ENCODE data around the gene CIZ1.

CIZ1 gene

DNA sequence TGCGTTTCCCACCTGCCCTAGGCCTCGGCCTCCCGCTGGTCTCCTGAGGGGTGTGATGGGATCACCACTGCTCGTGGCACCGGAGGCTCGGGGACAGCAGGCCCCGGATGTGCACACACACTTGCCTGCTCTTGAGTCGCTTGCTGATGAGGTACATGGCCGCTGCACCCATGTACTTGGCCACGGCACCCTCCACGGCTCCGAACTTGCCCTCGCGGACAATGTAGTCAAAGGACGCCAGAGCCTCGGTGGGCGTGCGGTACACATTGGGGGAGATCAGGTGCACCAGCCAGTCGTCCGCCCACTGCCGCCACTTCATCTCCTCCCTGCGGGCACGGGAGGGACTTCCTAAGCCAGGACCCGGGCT, 68.6 kb downstream of the CIZ1 start:
- no peak overlapping the region for H3K9ac ChIP-seq (ENCODE audit: insufficient read length, low read depth)
- TF ChIP-seq YY1 (IDR thresholded peaks at IDR 0.05; ENCODE audit: insufficient read depth, insufficient read length): no peak
- TF ChIP-seq SUZ12 (IDR thresholded peaks at IDR 0.05; ENCODE audit: extremely low read depth, insufficient read depth, insufficient read length): no peak
- TF ChIP-seq ZNF274 (IDR thresholded peaks at IDR 0.05; ENCODE audit: low read depth, low read length): no peak
- H3K9me3 ChIP-seq (ENCODE audit: insufficient read depth, low read length): no peaks in the 10 kb centered on the region
- H3K4me1 ChIP-seq (ENCODE audit: insufficient read depth, insufficient read length): peaks cover 24% of the 10 kb centered on the region
- no peak overlapping the region for H3K4me3 ChIP-seq (ENCODE audit: insufficient read length, low read depth)
- no peak for DNase-seq (ENCODE audit: low read depth, low spot score)
- H3K27me3 ChIP-seq (ENCODE audit: insufficient read depth, insufficient read length): no peaks in the 10 kb centered on the region
- peaks cover 62% of the 10 kb centered on the region for H3K36me3 ChIP-seq (ENCODE audit: insufficient read depth, insufficient read length, low read length)

DNA sequence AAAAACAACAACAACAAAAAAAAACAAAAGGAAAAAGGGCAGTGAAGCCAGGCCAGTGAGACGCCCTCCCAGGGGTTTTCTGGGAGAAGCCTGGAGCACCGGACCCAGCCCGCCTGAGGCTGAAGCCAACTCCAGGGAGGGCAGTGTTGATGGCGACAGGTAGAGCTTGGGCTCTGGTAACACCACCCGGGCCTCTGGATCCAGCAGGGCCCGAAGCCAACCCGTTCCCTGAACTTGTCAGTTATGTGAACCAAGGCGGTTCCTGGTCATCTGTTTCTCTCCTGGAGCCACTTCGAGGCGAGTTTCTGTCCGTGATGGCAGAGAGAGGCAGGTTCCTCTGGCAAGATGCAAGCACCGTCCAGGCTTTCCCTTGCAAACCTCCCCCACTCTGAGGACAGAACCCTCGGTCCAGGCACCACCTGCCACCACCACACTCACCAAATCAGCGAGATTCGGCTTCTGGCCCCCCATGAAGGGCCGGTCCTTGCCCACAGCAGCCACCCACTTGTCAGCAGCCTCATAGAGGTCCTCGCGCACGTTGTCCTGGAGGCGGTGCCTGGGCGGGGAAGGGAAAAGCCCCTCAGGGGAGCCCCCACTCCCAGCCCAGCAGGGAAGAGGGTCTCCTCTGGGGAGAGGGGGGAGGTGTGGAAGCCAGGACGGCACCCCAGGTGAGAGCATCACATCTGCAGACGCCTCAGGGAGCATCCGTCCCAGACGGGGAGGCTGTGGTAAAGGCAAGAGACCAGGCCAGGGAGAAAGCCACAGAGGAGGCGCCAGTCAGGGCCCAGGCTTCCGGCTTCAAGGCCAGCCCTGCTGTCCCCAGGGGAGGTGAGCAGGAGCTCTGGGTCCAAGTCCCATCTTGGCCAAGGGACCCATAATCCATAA, 69.2 kb downstream of the CIZ1 start:
- H3K4me1 ChIP-seq (ENCODE audit: insufficient read depth, insufficient read length): peaks cover 28% of the 10 kb centered on the region
- no peak for DNase-seq (ENCODE audit: low read depth, low spot score)
- no peaks in the 10 kb centered on the region for H3K27me3 ChIP-seq (ENCODE audit: insufficient read depth, insufficient read length)
- H3K9ac ChIP-seq (ENCODE audit: insufficient read length, low read depth): no peak overlapping the region
- H3K36me3 ChIP-seq (ENCODE audit: insufficient read depth, insufficient read length, low read length): peaks cover 62% of the 10 kb centered on the region
- H3K9me3 ChIP-seq (ENCODE audit: insufficient read depth, low read length): no peaks in the 10 kb centered on the region
- TF ChIP-seq SUZ12 (IDR thresholded peaks at IDR 0.05; ENCODE audit: extremely low read depth, insufficient read depth, insufficient read length) (no peak), YY1 (IDR thresholded peaks at IDR 0.05; ENCODE audit: insufficient read depth, insufficient read length) (no peak), ZNF274 (IDR thresholded peaks at IDR 0.05; ENCODE audit: low read depth, low read length) (no peak)
- H3K4me3 ChIP-seq (ENCODE audit: insufficient read length, low read depth): no peak overlapping the region

DNA sequence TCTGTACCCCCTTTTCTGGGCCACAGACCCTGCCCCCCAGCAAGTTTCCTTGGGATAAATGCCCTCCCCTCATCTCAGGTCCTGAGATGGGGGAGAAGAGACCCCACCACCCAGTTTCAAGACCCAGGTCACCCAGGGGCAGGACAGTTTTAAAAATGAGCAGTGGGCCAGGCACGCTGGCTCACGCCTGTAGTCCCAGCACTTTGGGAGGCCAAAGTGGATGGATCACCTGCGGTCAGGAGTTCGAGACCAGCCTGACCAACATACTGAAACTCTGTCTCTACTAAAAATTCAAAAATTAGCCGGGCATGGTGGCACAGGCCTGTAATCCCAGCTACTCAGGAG, 69.9 kb downstream of the CIZ1 start:
- DNase-seq (ENCODE audit: low read depth, low spot score): no peak
- no peak for TF ChIP-seq ZNF274 (IDR thresholded peaks at IDR 0.05; ENCODE audit: low read depth, low read length)
- TF ChIP-seq YY1 (IDR thresholded peaks at IDR 0.05; ENCODE audit: insufficient read depth, insufficient read length): no peak
- no peak for TF ChIP-seq SUZ12 (IDR thresholded peaks at IDR 0.05; ENCODE audit: extremely low read depth, insufficient read depth, insufficient read length)
- Histone ChIP-seq H3K27me3 (ENCODE audit: insufficient read depth, insufficient read length) (no peaks in the 10 kb centered on the region), H3K9me3 (ENCODE audit: insufficient read depth, low read length) (no peaks in the 10 kb centered on the region), H3K9ac (ENCODE audit: insufficient read length, low read depth) (no peak overlapping the region), H3K36me3 (ENCODE audit: insufficient read depth, insufficient read length, low read length) (peaks cover 65% of the 10 kb centered on the region), H3K4me3 (ENCODE audit: insufficient read length, low read depth) (no peak overlapping the region), H3K4me1 (ENCODE audit: insufficient read depth, insufficient read length) (peaks cover 28% of the 10 kb centered on the region)

- no peaks in the 10 kb centered on the region for H3K27me3 ChIP-seq (ENCODE audit: insufficient read depth, insufficient read length)
- peaks cover 24% of the 10 kb centered on the region for H3K4me1 ChIP-seq (ENCODE audit: insufficient read depth, insufficient read length)
- peaks cover 65% of the 10 kb centered on the region for H3K36me3 ChIP-seq (ENCODE audit: insufficient read depth, insufficient read length, low read length)
- no peak overlapping the region for H3K4me3 ChIP-seq (ENCODE audit: insufficient read length, low read depth)
- no peak for TF ChIP-seq ZNF274 (IDR thresholded peaks at IDR 0.05; ENCODE audit: low read depth, low read length)
- no peak for TF ChIP-seq SUZ12 (IDR thresholded peaks at IDR 0.05; ENCODE audit: extremely low read depth, insufficient read depth, insufficient read length)
- TF ChIP-seq YY1 (IDR thresholded peaks at IDR 0.05; ENCODE audit: insufficient read depth, insufficient read length): no peak
- H3K9ac ChIP-seq (ENCODE audit: insufficient read length, low read depth): no peak overlapping the region
- DNase-seq (ENCODE audit: low read depth, low spot score): no peak
- H3K9me3 ChIP-seq (ENCODE audit: insufficient read depth, low read length): no peaks in the 10 kb centered on the region
Measured at GRCh38 chr9:128120741-128121465, 70.5 kb downstream of the CIZ1 start.

DNA sequence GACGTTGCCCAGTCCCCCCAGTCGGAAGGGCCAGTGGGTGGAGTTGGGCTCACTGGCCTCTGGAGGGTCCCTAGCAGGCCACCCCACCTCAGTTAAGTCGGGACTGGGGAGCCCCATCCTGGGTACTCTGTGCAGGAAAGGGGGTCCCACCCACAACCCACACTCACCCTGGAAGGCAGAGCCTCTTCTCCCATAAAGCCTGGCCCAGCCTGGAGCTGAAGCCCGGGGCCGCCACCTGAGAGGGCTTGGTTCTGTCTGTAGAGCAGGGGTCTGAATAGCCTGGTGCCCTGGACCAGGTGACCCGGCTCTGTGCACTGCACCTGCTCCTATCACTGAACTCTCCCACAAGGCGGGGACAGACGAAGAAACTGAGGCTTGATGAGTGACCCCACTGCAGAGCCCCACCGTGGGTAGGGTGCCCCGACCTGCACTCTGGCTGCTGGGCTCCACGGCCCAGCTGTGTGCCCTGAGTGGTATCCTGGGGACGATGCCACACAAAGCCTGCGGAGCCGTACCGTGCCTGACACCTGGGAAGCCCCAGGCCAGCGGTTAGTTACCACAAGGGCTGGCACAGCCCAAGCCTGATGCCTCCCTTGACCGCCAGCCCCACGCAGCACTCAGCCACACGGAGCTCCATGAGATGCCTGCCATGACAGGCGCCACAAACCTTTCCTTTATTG, 71.2 kb downstream of the CIZ1 start:
- Histone ChIP-seq H3K4me3 (ENCODE audit: insufficient read length, low read depth) (no peak overlapping the region), H3K27me3 (ENCODE audit: insufficient read depth, insufficient read length) (no peaks in the 10 kb centered on the region), H3K9me3 (ENCODE audit: insufficient read depth, low read length) (no peaks in the 10 kb centered on the region), H3K9ac (ENCODE audit: insufficient read length, low read depth) (no peak overlapping the region), H3K36me3 (ENCODE audit: insufficient read depth, insufficient read length, low read length) (peaks cover 65% of the 10 kb centered on the region), H3K4me1 (ENCODE audit: insufficient read depth, insufficient read length) (peaks cover 20% of the 10 kb centered on the region)
- TF ChIP-seq YY1 (IDR thresholded peaks at IDR 0.05; ENCODE audit: insufficient read depth, insufficient read length): no peak
- no peak for TF ChIP-seq SUZ12 (IDR thresholded peaks at IDR 0.05; ENCODE audit: extremely low read depth, insufficient read depth, insufficient read length)
- no peak for TF ChIP-seq ZNF274 (IDR thresholded peaks at IDR 0.05; ENCODE audit: low read depth, low read length)
- DNase-seq (ENCODE audit: low read depth, low spot score): no peak

- peaks cover 65% of the 10 kb centered on the region for H3K36me3 ChIP-seq (ENCODE audit: insufficient read depth, insufficient read length, low read length)
- H3K4me3 ChIP-seq (ENCODE audit: insufficient read length, low read depth): no peak overlapping the region
- H3K27me3 ChIP-seq (ENCODE audit: insufficient read depth, insufficient read length): no peaks in the 10 kb centered on the region
- no peak overlapping the region for H3K9ac ChIP-seq (ENCODE audit: insufficient read length, low read depth)
- no peaks in the 10 kb centered on the region for H3K9me3 ChIP-seq (ENCODE audit: insufficient read depth, low read length)
- peaks cover 12% of the 10 kb centered on the region for H3K4me1 ChIP-seq (ENCODE audit: insufficient read depth, insufficient read length)
- TF ChIP-seq SUZ12 (IDR thresholded peaks at IDR 0.05; ENCODE audit: extremely low read depth, insufficient read depth, insufficient read length) (no peak), YY1 (IDR thresholded peaks at IDR 0.05; ENCODE audit: insufficient read depth, insufficient read length) (no peak)
- no peak for DNase-seq (ENCODE audit: low read depth, low spot score)
Measured at GRCh38 chr9:128118971-128119665, 72.3 kb downstream of the CIZ1 start.
